ENCODE results near the gene ACAA2. TPM values are rescaled to one million over a fixed set of nuclear protein-coding genes. Genes with fewer than 3 reads are reported as not detected.

ACAA2 gene
- total RNA-seq, 1 experiment from 2014 or later = 136 TPM

DNA sequence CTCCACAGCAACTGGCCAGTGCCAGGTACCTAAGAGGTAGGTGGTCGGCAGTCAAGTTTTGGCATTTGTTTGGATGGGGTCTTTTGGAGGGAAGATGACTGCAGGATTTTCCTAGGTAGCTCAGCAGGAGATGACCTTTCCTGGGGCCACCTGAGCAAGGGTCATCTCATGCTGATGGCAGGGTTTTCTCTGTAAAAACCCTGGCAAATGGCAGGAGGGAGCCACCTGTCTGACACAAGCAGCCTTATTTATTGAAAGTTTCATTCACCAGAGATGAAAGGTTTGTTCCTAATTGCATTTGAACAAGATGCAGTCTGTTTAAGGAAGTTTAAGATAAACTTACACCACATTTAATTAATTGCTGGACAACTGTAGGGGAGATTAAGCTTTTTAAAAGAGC is 31.6 kb upstream of the ACAA2 start (continued):
- no peak for TF ChIP-seq ZNF532 (CRISPR knock-in tag; IDR thresholded peaks at IDR 0.05; ENCODE audit: borderline replicate concordance)
- no peak for TF ChIP-seq SOX15 (CRISPR knock-in tag; IDR thresholded peaks at IDR 0.05)
- no peak for TF ChIP-seq HMGA2 (CRISPR knock-in tag; IDR thresholded peaks at IDR 0.05)
- no peak for TF ChIP-seq AR (CRISPR knock-in tag; IDR thresholded peaks at IDR 0.05)
- TF ChIP-seq ZNF138 (CRISPR knock-in tag; conservative IDR thresholded peaks at IDR 0.05) = no peak
- TF ChIP-seq SMAD4 (CRISPR knock-in tag; IDR thresholded peaks at IDR 0.05) = no peak
- no peak for TF ChIP-seq CREM (CRISPR knock-in tag; IDR thresholded peaks at IDR 0.05)

GRCh38 chr18:49843778-49844625 is 30.7 kb upstream of the ACAA2 start:
- POLR2A ChIA-PET = no interaction called here
- H3K27ac Mint-ChIP-seq = no peak overlapping the region
- no peaks in the 10 kb centered on the region for H3K27me3 Mint-ChIP-seq (ENCODE audit: low read depth)

More at GRCh38 chr18:49843778-49844625, 30.7 kb upstream of the ACAA2 start:
- H3K4me3 Mint-ChIP-seq = no peak overlapping the region
- no peaks in the 10 kb centered on the region for H3K36me3 Mint-ChIP-seq
- H3K4me1 Mint-ChIP-seq = peaks cover 15% of the 10 kb centered on the region
- CTCF ChIA-PET = interaction anchor here (0.7 to 1.0 kb wide), 3 partner anchors 15 to 333 kb away, joined by 3 to 4 read pairs (median 3); no protein-coding TSS in a partner anchor
- ATAC-seq (peak; percentile 67), DNase-seq (ENCODE audit: low spot score) (no peak)
- no peaks in the 10 kb centered on the region for H3K9me3 Mint-ChIP-seq
- no peak for TF ChIP-seq FOXP4 (CRISPR knock-in tag; IDR thresholded peaks at IDR 0.05)
- TF ChIP-seq ATF1 (CRISPR knock-in tag; IDR thresholded peaks at IDR 0.05) = no peak
- no peak for TF ChIP-seq NFYB (CRISPR knock-in tag; conservative IDR thresholded peaks at IDR 0.05; ENCODE audit: low read depth)
- no peak for TF ChIP-seq FOXJ3 (CRISPR knock-in tag; IDR thresholded peaks at IDR 0.05; ENCODE audit: borderline replicate concordance)
- no peak for TF ChIP-seq ZNF396 (CRISPR knock-in tag; IDR thresholded peaks at IDR 0.05; ENCODE audit: borderline replicate concordance)
- TF ChIP-seq ZNF263 (CRISPR knock-in tag; IDR thresholded peaks at IDR 0.05; ENCODE audit: low read depth) = no peak
- no peak for TF ChIP-seq ZNF138 (CRISPR knock-in tag; conservative IDR thresholded peaks at IDR 0.05)
- TF ChIP-seq E2F5 (CRISPR knock-in tag; IDR thresholded peaks at IDR 0.05) = no peak
- TF ChIP-seq, protein P1, sequence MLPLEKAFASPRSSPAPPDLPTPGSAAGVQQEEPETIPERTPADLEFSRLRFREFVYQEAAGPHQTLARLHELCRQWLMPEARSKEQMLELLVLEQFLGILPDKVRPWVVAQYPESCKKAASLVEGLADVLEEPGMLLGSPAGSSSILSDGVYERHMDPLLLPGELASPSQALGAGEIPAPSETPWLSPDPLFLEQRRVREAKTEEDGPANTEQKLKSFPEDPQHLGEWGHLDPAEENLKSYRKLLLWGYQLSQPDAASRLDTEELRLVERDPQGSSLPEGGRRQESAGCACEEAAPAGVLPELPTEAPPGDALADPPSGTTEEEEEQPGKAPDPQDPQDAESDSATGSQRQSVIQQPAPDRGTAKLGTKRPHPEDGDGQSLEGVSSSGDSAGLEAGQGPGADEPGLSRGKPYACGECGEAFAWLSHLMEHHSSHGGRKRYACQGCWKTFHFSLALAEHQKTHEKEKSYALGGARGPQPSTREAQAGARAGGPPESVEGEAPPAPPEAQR (CRISPR knock-in tag; IDR thresholded peaks at IDR 0.05) = no peak
- no peak for TF ChIP-seq OVOL2 (CRISPR knock-in tag; IDR thresholded peaks at IDR 0.05; ENCODE audit: borderline replicate concordance)
- TF ChIP-seq KAT7 (CRISPR knock-in tag; IDR thresholded peaks at IDR 0.05; ENCODE audit: borderline replicate concordance) = no peak
- no peak for TF ChIP-seq GTF2I (CRISPR knock-in tag; conservative IDR thresholded peaks at IDR 0.05)
- TF ChIP-seq ZNF219 (CRISPR knock-in tag; IDR thresholded peaks at IDR 0.05; ENCODE audit: borderline replicate concordance) = no peak
- no peak for TF ChIP-seq ZNF232 (CRISPR knock-in tag; IDR thresholded peaks at IDR 0.05)
- TF ChIP-seq, protein P2, sequence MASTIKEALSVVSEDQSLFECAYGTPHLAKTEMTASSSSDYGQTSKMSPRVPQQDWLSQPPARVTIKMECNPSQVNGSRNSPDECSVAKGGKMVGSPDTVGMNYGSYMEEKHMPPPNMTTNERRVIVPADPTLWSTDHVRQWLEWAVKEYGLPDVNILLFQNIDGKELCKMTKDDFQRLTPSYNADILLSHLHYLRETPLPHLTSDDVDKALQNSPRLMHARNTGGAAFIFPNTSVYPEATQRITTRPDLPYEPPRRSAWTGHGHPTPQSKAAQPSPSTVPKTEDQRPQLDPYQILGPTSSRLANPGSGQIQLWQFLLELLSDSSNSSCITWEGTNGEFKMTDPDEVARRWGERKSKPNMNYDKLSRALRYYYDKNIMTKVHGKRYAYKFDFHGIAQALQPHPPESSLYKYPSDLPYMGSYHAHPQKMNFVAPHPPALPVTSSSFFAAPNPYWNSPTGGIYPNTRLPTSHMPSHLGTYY (CRISPR knock-in tag; IDR thresholded peaks at IDR 0.05) = no peak
- no peak for TF ChIP-seq NFE2L1 (CRISPR knock-in tag; IDR thresholded peaks at IDR 0.05)
- TF ChIP-seq GRHL2 (CRISPR knock-in tag; IDR thresholded peaks at IDR 0.05; ENCODE audit: insufficient replicate concordance, severe bottlenecking) = no peak

Data from WTC11 (cell line).